K562 (cell line): Measurements from ENCODE around the gene SLC38A1. TPM values are rescaled to one million over a fixed set of nuclear protein-coding genes. Genes with fewer than 3 reads are reported as not detected.

Source experiments
- ATAC-seq: fragments of 200-7000 bp; cut with Tn5 transposase; 3 replicates; pipeline ENCODE4 v1.9.1; 2020; ENCODE audit warnings: moderate library complexity
- BruUV-seq: library from RNA; stranded (reverse); fragments of 400-500 nt; replicated peaks from 2 replicates; lab custom pipeline; 2021; lab: Mats Ljungman, UMichigan
- CTCF ChIA-PET: fragments of 300-600 bp; formaldehyde crosslinking; extraction: SDS; loops from one replicate; lab custom pipeline; 2021; ENCODE audit warnings: low intra/inter-chr PET ratio; lab: Yijun Ruan, JAX
- POLR2A ChIA-PET: fragments of 300-600, 350-650 bp; sonication (Branson Sonifier 250); formaldehyde crosslinking; extraction: SDS; loops from one replicate; lab custom pipeline; 2021; ENCODE audit warnings: antibody characterized with exemption, inconsistent platforms; lab: Yijun Ruan, JAX
- DNase-seq, 4 experiments: peaks; one replicate each; pipeline versions ENCODE4 v3.0.0 to v3.0.0-alpha.2; 2011 to 2018; ENCODE audit warnings: low spot score in 3 of 4, mixed read lengths in 3 of 4; ENCODE audit errors: extremely low read depth in 1 of 4
- FAIRE-seq: peaks from 2 replicates; lab custom pipeline; 2011; peaks lifted over from hg19 to GRCh38; lab: Jason Lieb, UNC
- H2AFZ ChIP-seq: 2 replicates; pipeline ENCODE4 v1.6.0; 2011; ENCODE audit warnings: low read depth, low read length, control low read depth, inconsistent platforms
- H3K27ac ChIP-seq: fragments of 200-600 bp; 3 replicates; pipeline ENCODE4 v1.8.0; 2011; ENCODE audit warnings: low read depth, mild to moderate bottlenecking, control low read depth, inconsistent platforms, low read length, moderate library complexity, mixed read lengths; ENCODE audit errors: extremely low read depth
- H3K27me3 ChIP-seq, 2 experiments: fragments of 300-600 bp in 1 of 2; 2 replicates in 1 of 2; 3 replicates in 1 of 2; pipeline versions ENCODE4 v1.6.0 to v1.8.0; 2011; ENCODE audit warnings: inconsistent platforms in 2 of 2, low read length in 2 of 2, mild to moderate bottlenecking in 1 of 2, mixed read lengths in 1 of 2, moderate library complexity in 1 of 2; ENCODE audit not compliant: control insufficient read depth in 2 of 2, insufficient read depth in 2 of 2
- H3K36me3 ChIP-seq: fragments of 300-600 bp; 3 replicates; pipeline ENCODE4 v1.8.0; 2011; ENCODE audit warnings: mild to moderate bottlenecking, low read length, inconsistent platforms; ENCODE audit not compliant: control insufficient read depth, insufficient read depth
- H3K4me1 ChIP-seq, 2 experiments: fragments of 200-600 bp in 1 of 2; replicated peaks in 1 of 2; 2 replicates in 1 of 2; 3 replicates in 1 of 2; pipeline versions ENCODE4 v1.5.1 to v1.8.0; 2011; ENCODE audit warnings: inconsistent platforms in 2 of 2, low read length in 2 of 2, mild to moderate bottlenecking in 1 of 2, mixed read lengths in 1 of 2, moderate library complexity in 1 of 2; ENCODE audit not compliant: control insufficient read depth in 2 of 2, insufficient read depth in 2 of 2
- H3K4me2 ChIP-seq: 2 replicates; pipeline ENCODE4 v1.6.1; 2011; ENCODE audit warnings: low read length, control low read depth, inconsistent platforms, mixed read lengths; ENCODE audit not compliant: insufficient read depth
- H3K4me3 ChIP-seq: fragments of 200-600 bp; sonication (generic), shearing (Covaris generic); 2 replicates; pipeline ENCODE4 v1.5.1; 2016; ENCODE audit warnings: control low read depth, inconsistent platforms
- H3K79me2 ChIP-seq: fragments of 200-600 bp; 3 replicates; pipeline ENCODE4 v1.8.0; 2011; ENCODE audit warnings: low read length, inconsistent platforms; ENCODE audit not compliant: control insufficient read depth, insufficient read depth
- H3K9ac ChIP-seq, 2 experiments: 2 replicates each; pipeline versions ENCODE4 v1.6.0 to v1.6.1; 2011; ENCODE audit warnings: low read depth in 2 of 2, low read length in 2 of 2, control low read depth in 1 of 2, inconsistent platforms in 1 of 2, mild to moderate bottlenecking in 1 of 2, mixed read lengths in 1 of 2; ENCODE audit not compliant: insufficient read depth in 1 of 2
- H3K9me1 ChIP-seq: one replicate; pipeline ENCODE4 v1.6.0; 2011; ENCODE audit warnings: inconsistent platforms, mild to moderate bottlenecking, low read length, moderate library complexity; ENCODE audit not compliant: control insufficient read depth, insufficient read depth
- H3K9me3 ChIP-seq: replicated peaks from 2 replicates; pipeline ENCODE4 v1.5.1; 2011; ENCODE audit warnings: low read depth, low read length, inconsistent platforms; ENCODE audit not compliant: control insufficient read depth, insufficient read depth
- H4K20me1 ChIP-seq: replicated peaks from 2 replicates; pipeline ENCODE4 v1.6.1; 2011; ENCODE audit warnings: low read length, inconsistent platforms, mixed read lengths; ENCODE audit not compliant: control insufficient read depth, insufficient read depth
- HEY1 ChIP-seq: fragments of 250-450 bp; sonication (Bioruptor Pico); IDR thresholded peaks from 2 replicates; pipeline ENCODE4 v1.5.0; 2020; ENCODE audit warnings: mild to moderate bottlenecking, moderate library complexity, borderline replicate concordance
- LCOR ChIP-seq: sonication (generic); formaldehyde crosslinking; IDR thresholded peaks from 2 replicates; pipeline ENCODE4 v1.8.0; 2022; ENCODE audit warnings: mild to moderate bottlenecking, missing genetic modification reagents
- RFX1 ChIP-seq: fragments of 450-650 bp; IDR thresholded peaks from 2 replicates; pipeline ENCODE4 v1.6.1; 2016; ENCODE audit warnings: mild to moderate bottlenecking, moderate library complexity
- SMAD4 ChIP-seq: fragments of 250-450 bp; sonication (Bioruptor Pico); conservative IDR thresholded peaks from 2 replicates; pipeline ENCODE4 v1.8.0; 2021; ENCODE audit warnings: inconsistent platforms, mild to moderate bottlenecking, moderate library complexity
- SRSF1 ChIP-seq: fragments of 200-400 bp; formaldehyde crosslinking; IDR thresholded peaks from 2 replicates; pipeline ENCODE4 v1.6.1; 2017; ENCODE audit warnings: mild to moderate bottlenecking, low read depth, low read length, moderate library complexity
- TEAD4 ChIP-seq, 2 experiments: sonication (generic) in 1 of 2; formaldehyde crosslinking in 1 of 2; IDR thresholded peaks; 2 replicates each; pipeline versions ENCODE4 v1.6.1 to v1.8.0; 2012 to 2022; ENCODE audit warnings: borderline replicate concordance in 1 of 2, inconsistent platforms in 1 of 2, low read length in 1 of 2, mild to moderate bottlenecking in 1 of 2, missing genetic modification reagents in 1 of 2
- WGBS: fragments of 100-300 bp; shearing (Covaris generic); methylation state at CpG from one replicate; pipeline ENCODE4 v1.1.6; 2016; ENCODE audit warnings: low coverage, mixed read lengths; ENCODE audit not compliant: insufficient coverage; ENCODE audit errors: missing lambda C conversion rate; 5-methylcytosine and 5-hydroxymethylcytosine counted together
- in situ Hi-C: fragments of 300-500 bp; cut with MboI; formaldehyde crosslinking; loops from 4 replicates; pipeline ENCODE4 v1.15.0; 2018; ENCODE audit warnings: inconsistent platforms, mixed read lengths
- intact Hi-C: fragments of 100-400 bp; cut with micrococcal nuclease; formaldehyde crosslinking; loops from 2 replicates; pipeline ENCODE4 v1.14.2; 2022
- polyA plus RNA-seq, 8 experiments: library from polyadenylated mRNA; depleted of rRNA in 4 of 8; stranded (reverse) in 5 of 8; unstranded in 3 of 8; fragments of >200 nt; fragmentation: Nextera tagmentation in 2 of 8; fragmentation: Illumina TruSeq in 1 of 8; extraction: Ambion mirVana in 2 of 8; extraction: Trizol in 1 of 8; gene quantifications; 2 replicates each; pipeline versions ENCODE4 v1.2.1 to v1.2.3, GENCODE V29; 2011 to 2014; ENCODE audit warnings: inconsistent platforms in 1 of 8, missing spikeins in 1 of 8
- total RNA-seq, 7 experiments: library from RNA; depleted of rRNA in 6 of 7; stranded (reverse); fragments of >200 nt in 6 of 7; fragmentation: Illumina TruSeq in 2 of 7; extraction: Trizol in 2 of 7; gene quantifications; 2 replicates each; pipeline versions ENCODE4 v1.2.1 to v1.2.3, GENCODE V29; 2011 to 2021; ENCODE audit warnings: low replicate concordance in 1 of 7
- TF ChIP-seq, protein P1 (sequence below): fragments of 200-800 bp; sonication (Bioruptor generic); IDR thresholded peaks from 2 replicates; pipeline ENCODE4 v1.6.1; 2017; ENCODE audit warnings: missing genetic modification characterization, missing compliant biosample characterization
- TF ChIP-seq, protein P2 (sequence below), 2 experiments: fragments of 450-650 bp in 1 of 2; sonication (generic) in 1 of 2; formaldehyde crosslinking in 1 of 2; IDR thresholded peaks in 1 of 2; conservative IDR thresholded peaks in 1 of 2; 2 replicates each; pipeline versions ENCODE4 v1.6.1 to v1.8.1; 2016 to 2023; ENCODE audit warnings: mild to moderate bottlenecking in 2 of 2, moderate library complexity in 2 of 2, inconsistent platforms in 1 of 2, missing genetic modification reagents in 1 of 2
- TF ChIP-seq, protein P3 (sequence below), 2 experiments: fragments of 450-650 bp; conservative IDR thresholded peaks; 2 replicates each; pipeline ENCODE4 v1.6.1; 2017; ENCODE audit warnings: mild to moderate bottlenecking in 2 of 2, moderate library complexity in 2 of 2
- TF ChIP-seq, protein P4 (sequence below), 2 experiments: IDR thresholded peaks; 2 replicates each; pipeline ENCODE4 v1.6.1; 2011; ENCODE audit warnings: borderline replicate concordance in 1 of 2, control low read depth in 1 of 2, low read depth in 1 of 2, low read length in 1 of 2, mild to moderate bottlenecking in 1 of 2, mixed read lengths in 1 of 2, moderate library complexity in 1 of 2; ENCODE audit not compliant: insufficient read depth in 1 of 2, insufficient read length in 1 of 2, poor library complexity in 1 of 2, severe bottlenecking in 1 of 2; ENCODE audit errors: extremely low read depth in 1 of 2
- TF ChIP-seq, protein P5 (sequence below): sonication (generic); formaldehyde crosslinking; IDR thresholded peaks from 2 replicates; pipeline ENCODE4 v1.8.0; 2022; ENCODE audit warnings: missing genetic modification reagents, mild to moderate bottlenecking, moderate library complexity, borderline replicate concordance

SLC38A1 gene
- total and polyA plus RNA-seq, 9 of the 15 experiments (the other 6 are each of a cell fraction or from before 2014, with no cell fraction given), result 51.9 to 112 (median 75.0) TPM

DNA sequence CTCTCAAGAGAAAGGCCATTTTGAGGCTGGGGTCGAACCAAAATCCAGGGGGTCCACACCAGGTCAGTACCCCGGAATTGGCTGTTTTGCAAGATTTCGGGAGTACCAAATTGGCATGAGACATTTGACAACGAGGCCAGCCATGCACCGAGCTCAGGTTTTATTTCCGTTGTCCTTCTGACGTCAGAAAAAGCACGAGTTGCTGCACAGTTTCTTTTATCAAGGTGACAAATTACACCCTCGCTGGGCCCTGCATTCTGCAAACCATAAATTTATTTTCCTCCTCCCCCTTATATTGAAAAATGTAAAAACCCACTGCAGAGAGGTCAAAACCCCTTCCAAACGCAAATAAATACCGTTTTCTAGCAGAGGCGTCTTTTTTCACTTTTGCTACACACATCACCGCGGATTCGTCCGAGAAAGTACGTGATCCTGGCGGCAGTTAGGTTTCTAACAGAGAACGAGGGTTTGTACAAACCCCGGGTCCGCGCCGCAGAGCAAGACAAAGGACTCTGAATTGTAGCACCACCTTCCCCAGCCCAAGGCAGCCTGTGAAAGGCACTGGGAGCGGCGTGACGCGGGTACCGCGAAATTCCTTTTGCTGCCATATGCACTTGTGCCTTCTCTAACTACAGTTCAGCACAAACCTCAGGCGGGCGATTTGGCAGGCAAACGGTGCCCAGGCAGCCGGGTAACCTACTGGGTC lies 1.8 kb downstream of the SLC38A1 start:
- peaks cover 20% of the 10 kb centered on the region for H4K20me1 ChIP-seq
- no peak for TF ChIP-seq RFX1
- TF ChIP-seq, protein P1, sequence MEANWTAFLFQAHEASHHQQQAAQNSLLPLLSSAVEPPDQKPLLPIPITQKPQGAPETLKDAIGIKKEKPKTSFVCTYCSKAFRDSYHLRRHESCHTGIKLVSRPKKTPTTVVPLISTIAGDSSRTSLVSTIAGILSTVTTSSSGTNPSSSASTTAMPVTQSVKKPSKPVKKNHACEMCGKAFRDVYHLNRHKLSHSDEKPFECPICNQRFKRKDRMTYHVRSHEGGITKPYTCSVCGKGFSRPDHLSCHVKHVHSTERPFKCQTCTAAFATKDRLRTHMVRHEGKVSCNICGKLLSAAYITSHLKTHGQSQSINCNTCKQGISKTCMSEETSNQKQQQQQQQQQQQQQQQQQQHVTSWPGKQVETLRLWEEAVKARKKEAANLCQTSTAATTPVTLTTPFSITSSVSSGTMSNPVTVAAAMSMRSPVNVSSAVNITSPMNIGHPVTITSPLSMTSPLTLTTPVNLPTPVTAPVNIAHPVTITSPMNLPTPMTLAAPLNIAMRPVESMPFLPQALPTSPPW (CRISPR knock-in tag), result 0 out of 2 replicates have a peak, but pooled peaks have one; percentile 16
- TF ChIP-seq, protein P2, sequence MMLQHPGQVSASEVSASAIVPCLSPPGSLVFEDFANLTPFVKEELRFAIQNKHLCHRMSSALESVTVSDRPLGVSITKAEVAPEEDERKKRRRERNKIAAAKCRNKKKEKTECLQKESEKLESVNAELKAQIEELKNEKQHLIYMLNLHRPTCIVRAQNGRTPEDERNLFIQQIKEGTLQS (IDR thresholded peaks at IDR 0.05), result no peak
- TF ChIP-seq, protein P2 (CRISPR knock-in tag; conservative IDR thresholded peaks at IDR 0.05), result 0 out of 2 replicates have a peak, but pooled peaks have one; percentile 12
- TF ChIP-seq HEY1 (CRISPR knock-in tag), result no peak
- TF ChIP-seq, protein P3, sequence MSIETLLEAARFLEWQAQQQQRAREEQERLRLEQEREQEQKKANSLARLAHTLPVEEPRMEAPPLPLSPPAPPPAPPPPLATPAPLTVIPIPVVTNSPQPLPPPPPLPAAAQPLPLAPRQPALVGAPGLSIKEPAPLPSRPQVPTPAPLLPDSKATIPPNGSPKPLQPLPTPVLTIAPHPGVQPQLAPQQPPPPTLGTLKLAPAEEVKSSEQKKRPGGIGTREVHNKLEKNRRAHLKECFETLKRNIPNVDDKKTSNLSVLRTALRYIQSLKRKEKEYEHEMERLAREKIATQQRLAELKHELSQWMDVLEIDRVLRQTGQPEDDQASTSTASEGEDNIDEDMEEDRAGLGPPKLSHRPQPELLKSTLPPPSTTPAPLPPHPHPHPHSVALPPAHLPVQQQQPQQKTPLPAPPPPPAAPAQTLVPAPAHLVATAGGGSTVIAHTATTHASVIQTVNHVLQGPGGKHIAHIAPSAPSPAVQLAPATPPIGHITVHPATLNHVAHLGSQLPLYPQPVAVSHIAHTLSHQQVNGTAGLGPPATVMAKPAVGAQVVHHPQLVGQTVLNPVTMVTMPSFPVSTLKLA (conservative IDR thresholded peaks at IDR 0.05), result peak in 1 of 2 experiments; percentile 37; a peak in 2 of 4 replicates
- TF ChIP-seq, protein P4, sequence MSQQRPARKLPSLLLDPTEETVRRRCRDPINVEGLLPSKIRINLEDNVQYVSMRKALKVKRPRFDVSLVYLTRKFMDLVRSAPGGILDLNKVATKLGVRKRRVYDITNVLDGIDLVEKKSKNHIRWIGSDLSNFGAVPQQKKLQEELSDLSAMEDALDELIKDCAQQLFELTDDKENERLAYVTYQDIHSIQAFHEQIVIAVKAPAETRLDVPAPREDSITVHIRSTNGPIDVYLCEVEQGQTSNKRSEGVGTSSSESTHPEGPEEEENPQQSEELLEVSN (IDR thresholded peaks at IDR 0.05; ENCODE audit: borderline replicate concordance in 1 of 2, extremely low read depth in 1 of 2, insufficient read depth in 1 of 2, insufficient read length in 1 of 2, low read depth in 1 of 2, low read length in 1 of 2, poor library complexity in 1 of 2, severe bottlenecking in 1 of 2), result peak in 1 of 2 experiments; percentile 31
- TF ChIP-seq SRSF1, result no peak
- TF ChIP-seq, protein P5, sequence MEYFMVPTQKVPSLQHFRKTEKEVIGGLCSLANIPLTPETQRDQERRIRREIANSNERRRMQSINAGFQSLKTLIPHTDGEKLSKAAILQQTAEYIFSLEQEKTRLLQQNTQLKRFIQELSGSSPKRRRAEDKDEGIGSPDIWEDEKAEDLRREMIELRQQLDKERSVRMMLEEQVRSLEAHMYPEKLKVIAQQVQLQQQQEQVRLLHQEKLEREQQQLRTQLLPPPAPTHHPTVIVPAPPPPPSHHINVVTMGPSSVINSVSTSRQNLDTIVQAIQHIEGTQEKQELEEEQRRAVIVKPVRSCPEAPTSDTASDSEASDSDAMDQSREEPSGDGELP (CRISPR knock-in tag), result no peak
- TF ChIP-seq SMAD4 (CRISPR knock-in tag), result no peak
- TF ChIP-seq TEAD4 (IDR thresholded peaks at IDR 0.05; ENCODE audit: low read length), result no peak
- TF ChIP-seq TEAD4 (CRISPR knock-in tag; IDR thresholded peaks at IDR 0.05; ENCODE audit: borderline replicate concordance), result no peak
- no peak for TF ChIP-seq LCOR (CRISPR knock-in tag)

More for the DNA sequence above, 1.8 kb downstream of the SLC38A1 start:
- no TSS peak for BruUV-seq
- peak; percentile 69 for FAIRE-seq
- peaks cover 13% of the 10 kb centered on the region; the same call in 1 of the 3 replicates for H3K36me3 ChIP-seq
- H3K27ac ChIP-seq, result peak overlapping the region; percentile 96
- peak overlapping the region; percentile 94 for H3K4me2 ChIP-seq
- H3K9me1 ChIP-seq, result peaks cover 4% of the 10 kb centered on the region
- DNase-seq, result peak in 2 of 4 experiments; percentile 35 to 66
- CTCF ChIA-PET, result no interaction called here
- H3K9ac ChIP-seq, result peak overlapping the region; percentile 98 to 99
- in situ Hi-C loops, result no loop called here
- POLR2A ChIA-PET, result interaction anchor here (0.7 to 1.5 kb wide), 5 partner anchors 9 to 59 kb away, joined by 3 to 6 read pairs (median 3); no protein-coding TSS in a partner anchor
- peak; percentile 34 for ATAC-seq
- H3K4me1 ChIP-seq, result peaks cover 27 to 33% of the 10 kb centered on the region in 2 experiments; a peak in 4 of 5 replicates
- no peaks in the 10 kb centered on the region for H3K27me3 ChIP-seq
- intact Hi-C loops, result loop anchor here (5.0 to 10.0 kb wide), 4 partner anchors 85 to 288 kb away; partner anchors contain the start of gene SCAF11
- peak overlapping the region; percentile 94 for H2AFZ ChIP-seq
- peaks cover 68% of the 10 kb centered on the region for H3K79me2 ChIP-seq
- WGBS, result under 1% methylated on average over 33 of the region's 33 CpGs
- peak overlapping the region; percentile 83 for H3K4me3 ChIP-seq
- no peaks in the 10 kb centered on the region for H3K9me3 ChIP-seq
